HG03442 (cell line): ENCODE data around the gene SYTL4.

Experiments used
- ATAC-seq: cut with Tn5 transposase; IDR thresholded peaks from one replicate; pipeline ENCODE4 v1.9.1; 2021; ENCODE audit warnings: mild to moderate bottlenecking, moderate library complexity; ENCODE audit not compliant: unreplicated experiment

Gene SYTL4

GRCh38 chrX:100695991-100696390, 35.9 kb downstream of the SYTL4 start:
- ATAC-seq, result no peak

GRCh38 chrX:100695302-100695701, 36.6 kb downstream of the SYTL4 start:
- no peak for ATAC-seq

- ATAC-seq, result peak; percentile 80
These were observed 44.4 kb downstream of the SYTL4 start for GRCh38 chrX:100687546-100687945.

GRCh38 chrX:100687128-100687527, 44.8 kb downstream of the SYTL4 start:
- ATAC-seq, result peak; percentile 32

GRCh38 chrX:100685997-100686305, 46.0 kb downstream of the SYTL4 start:
- ATAC-seq, result no peak

GRCh38 chrX:100685284-100685996, 46.5 kb downstream of the SYTL4 start:
- peak; percentile 55 for ATAC-seq

GRCh38 chrX:100682939-100683338, 49.0 kb downstream of the SYTL4 start:
- no peak for ATAC-seq

- no peak for ATAC-seq
These were observed 50.3 kb downstream of the SYTL4 start for GRCh38 chrX:100681599-100681998.

GRCh38 chrX:100680756-100681155, 51.2 kb downstream of the SYTL4 start:
- ATAC-seq, result no peak

- ATAC-seq, result no peak
These were observed 54.2 kb downstream of the SYTL4 start for GRCh38 chrX:100677611-100678181.

- peak; percentile 36 for ATAC-seq
These were observed 57.2 kb downstream of the SYTL4 start for GRCh38 chrX:100674705-100675104.

GRCh38 chrX:100673397-100673953, 58.4 kb downstream of the SYTL4 start:
- ATAC-seq, result no peak

- no peak for ATAC-seq
These were observed 59.0 kb downstream of the SYTL4 start for GRCh38 chrX:100672966-100673365.

- no peak for ATAC-seq
These were observed 68.3 kb downstream of the SYTL4 start for GRCh38 chrX:100663642-100664041.

- no peak for ATAC-seq
These were observed 69.1 kb downstream of the SYTL4 start for GRCh38 chrX:100662796-100663195.

- no peak for ATAC-seq
These were observed 69.8 kb downstream of the SYTL4 start for GRCh38 chrX:100662170-100662569.

GRCh38 chrX:100659431-100660137, 72.3 kb downstream of the SYTL4 start:
- ATAC-seq, result no peak

- ATAC-seq, result no peak
These were observed 73.0 kb downstream of the SYTL4 start for GRCh38 chrX:100658941-100659381.

- no peak for ATAC-seq
These were observed 77.7 kb downstream of the SYTL4 start for GRCh38 chrX:100654261-100654660.

GRCh38 chrX:100652266-100652665, 79.7 kb downstream of the SYTL4 start:
- ATAC-seq, result no peak

- ATAC-seq, result no peak
These were observed 81.1 kb downstream of the SYTL4 start for GRCh38 chrX:100650841-100651240.
